Osteocyte (in vitro differentiated cells): ENCODE results near the gene TGIF1. TPM values are rescaled to one million over a fixed set of nuclear protein-coding genes. Genes with fewer than 3 reads are reported as not detected.
"Not testable (repeated sequence)": the region's sequence is repeated elsewhere in the genome, so short reads cannot be mapped to it uniquely, and the experiment has no call there.

Experiments used
- DNase-seq: peaks from one replicate; pipeline ENCODE4 v3.0.0; 2021; ENCODE audit warnings: mixed read lengths; ENCODE audit not compliant: unreplicated experiment; ENCODE audit errors: extremely low spot score
- H3K27ac Mint-ChIP-seq: one replicate; pipeline ENCODE4 v1.8.0; 2021; ENCODE audit warnings: mild to moderate bottlenecking, mixed read lengths; ENCODE audit not compliant: unreplicated experiment
- H3K27me3 Mint-ChIP-seq: one replicate; pipeline ENCODE4 v1.8.0; 2021; ENCODE audit warnings: mixed read lengths; ENCODE audit not compliant: unreplicated experiment
- H3K36me3 Mint-ChIP-seq: one replicate; pipeline ENCODE4 v1.8.0; 2021; ENCODE audit warnings: mixed read lengths; ENCODE audit not compliant: unreplicated experiment
- H3K4me1 Mint-ChIP-seq: one replicate; pipeline ENCODE4 v1.8.0; 2021; ENCODE audit warnings: mixed read lengths; ENCODE audit not compliant: unreplicated experiment
- H3K4me3 Mint-ChIP-seq: one replicate; pipeline ENCODE4 v1.8.0; 2021; ENCODE audit warnings: mild to moderate bottlenecking, moderate library complexity, mixed read lengths; ENCODE audit not compliant: unreplicated experiment
- H3K9me3 Mint-ChIP-seq: one replicate; pipeline ENCODE4 v1.8.0; 2021; ENCODE audit warnings: mixed read lengths; ENCODE audit not compliant: unreplicated experiment
- CTCF ChIP-seq: fragments of 200-600 bp; sonication (generic); IDR thresholded peaks from 2 replicates; pipeline ENCODE4 v1.5.0; 2021; ENCODE audit warnings: antibody characterized with exemption, mild to moderate bottlenecking, moderate library complexity
- total RNA-seq: library from RNA; stranded (reverse); gene quantifications from 2 replicates; pipeline ENCODE4 v1.2.1, GENCODE V29; 2021

The TGIF1 gene
- total RNA-seq, 1 donor from 2014 or later = 83.0 TPM

GRCh38 chr18:3466045-3466444, 16.1 kb downstream of the TGIF1 start:
- no peak overlapping the region for H3K4me3 Mint-ChIP-seq
- peak overlapping the region; percentile 5 for H3K27ac Mint-ChIP-seq
- H3K27me3 Mint-ChIP-seq = no peaks in the 10 kb centered on the region
- H3K4me1 Mint-ChIP-seq = peaks cover 36% of the 10 kb centered on the region
- TF ChIP-seq CTCF = no peak
- peaks cover 16% of the 10 kb centered on the region for H3K36me3 Mint-ChIP-seq
- H3K9me3 Mint-ChIP-seq = peaks cover 7% of the 10 kb centered on the region
- DNase-seq = no peak

- no peaks in the 10 kb centered on the region for H3K27me3 Mint-ChIP-seq
Observed at GRCh38 chr18:3466872-3467271, 16.9 kb downstream of the TGIF1 start.

GRCh38 chr18:3468066-3468705, 18.2 kb downstream of the TGIF1 start:
- no peak overlapping the region for H3K27ac Mint-ChIP-seq

More at GRCh38 chr18:3466872-3467271, 16.9 kb downstream of the TGIF1 start:
- TF ChIP-seq CTCF = no peak
- H3K4me3 Mint-ChIP-seq = no peak overlapping the region
- H3K27ac Mint-ChIP-seq = no peak overlapping the region
- H3K36me3 Mint-ChIP-seq = peaks cover 8% of the 10 kb centered on the region
- H3K9me3 Mint-ChIP-seq = no peaks in the 10 kb centered on the region
- no peak for DNase-seq
- peaks cover 33% of the 10 kb centered on the region for H3K4me1 Mint-ChIP-seq

GRCh38 chr18:3468833-3469232, 18.9 kb downstream of the TGIF1 start:
- no peaks in the 10 kb centered on the region for H3K36me3 Mint-ChIP-seq
- H3K9me3 Mint-ChIP-seq = no peaks in the 10 kb centered on the region
- no peak for TF ChIP-seq CTCF
- H3K4me3 Mint-ChIP-seq = no peak overlapping the region
- H3K27ac Mint-ChIP-seq = peak overlapping the region; percentile 38
- H3K4me1 Mint-ChIP-seq = peaks cover 18% of the 10 kb centered on the region
- DNase-seq = no peak
- H3K27me3 Mint-ChIP-seq = no peaks in the 10 kb centered on the region

More at GRCh38 chr18:3468066-3468705, 18.2 kb downstream of the TGIF1 start:
- no peak overlapping the region for H3K4me3 Mint-ChIP-seq
- H3K27me3 Mint-ChIP-seq = no peaks in the 10 kb centered on the region
- H3K4me1 Mint-ChIP-seq = peaks cover 20% of the 10 kb centered on the region
- no peaks in the 10 kb centered on the region for H3K36me3 Mint-ChIP-seq
- no peaks in the 10 kb centered on the region for H3K9me3 Mint-ChIP-seq
- peak; percentile 12 for TF ChIP-seq CTCF
- DNase-seq = no peak

- no peak for TF ChIP-seq CTCF
- no peak for DNase-seq
- Mint-ChIP-seq H3K4me3 (no peak overlapping the region), H3K27ac (no peak overlapping the region), H3K27me3 (no peaks in the 10 kb centered on the region), H3K4me1 (peaks cover 13% of the 10 kb centered on the region), H3K9me3 (peaks cover 6% of the 10 kb centered on the region), H3K36me3 (peaks cover 7% of the 10 kb centered on the region)
Observed at GRCh38 chr18:3471141-3471648, 21.2 kb downstream of the TGIF1 start.

- not testable (repeated sequence) for H3K27me3 Mint-ChIP-seq, H3K9me3 Mint-ChIP-seq, H3K4me3 Mint-ChIP-seq, H3K4me1 Mint-ChIP-seq, H3K36me3 Mint-ChIP-seq, H3K27ac Mint-ChIP-seq, DNase-seq
Observed at GRCh38 chr18:3472121-3472520, 22.1 kb downstream of the TGIF1 start.
